ENCODE measurements around the gene NFIA.

GRCh38 chr1:61307422-61308142 is 225.2 kb downstream of the NFIA start:
- TF ChIP-seq POLR2AphosphoS5 (IDR thresholded peaks at IDR 0.05; ENCODE audit: low read depth, low read length) (no peak), POLR2A (IDR thresholded peaks at IDR 0.05; ENCODE audit: low read depth, low read length) (no peak)

Measured in GM12892 (cell line).